ENCODE measurements around the gene DHX16.

GRCh38 chr6:30688569-30688968 is 15.8 kb upstream of the DHX16 start:
- no peak for TF ChIP-seq CTCF (IDR thresholded peaks at IDR 0.05; ENCODE audit: low read depth, low read length)
- TF ChIP-seq EZH2phosphoT487 (IDR thresholded peaks at IDR 0.05; ENCODE audit: low read depth), result no peak
